ENCODE measurements around the gene CDKL1. TPM values are rescaled to one million over a fixed set of nuclear protein-coding genes. Genes with fewer than 3 reads are reported as not detected.

The CDKL1 gene
- 11.3 TPM for total RNA-seq

DNA sequence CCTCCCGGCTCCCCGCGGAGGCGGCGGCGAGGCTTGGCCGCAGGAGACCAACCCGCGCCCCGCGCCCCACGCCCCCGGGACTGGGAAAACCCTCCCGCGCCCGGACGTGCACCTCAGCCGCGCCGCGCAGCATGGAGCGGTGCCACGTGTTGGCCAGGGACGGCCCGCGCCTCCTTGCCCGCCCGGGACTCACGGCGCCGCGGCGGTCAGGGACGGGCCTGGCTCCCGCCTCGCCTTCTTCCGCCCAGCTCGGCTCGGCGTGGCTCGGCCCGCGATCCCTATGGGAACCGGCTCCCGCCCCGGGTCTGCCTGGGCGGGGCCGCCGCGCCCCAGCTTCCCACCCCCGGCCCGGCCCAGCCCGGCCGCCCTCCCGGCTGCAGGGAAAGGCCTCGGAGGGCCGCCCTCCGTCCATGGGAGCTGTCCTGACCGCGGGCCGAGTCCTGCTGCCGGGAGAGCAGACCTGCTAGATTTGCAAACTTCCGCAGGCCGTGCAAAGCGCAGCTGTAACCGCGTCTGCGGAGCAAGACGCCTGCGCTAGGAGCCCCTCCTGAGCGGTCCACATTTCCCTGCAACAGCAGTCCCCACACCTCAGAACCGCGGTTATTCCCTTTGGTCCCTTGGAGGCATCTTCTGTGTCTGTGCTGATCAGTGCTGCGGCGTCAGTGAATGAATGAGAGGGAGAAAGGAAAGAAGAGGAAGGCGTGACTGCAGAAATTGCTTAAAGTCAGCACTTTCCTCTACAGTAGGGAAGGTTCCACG is at the start of gene CDKL1:
CDKL1 (minus strand) TSS at position 251 of the 759 bp plus-strand sequence. CDS start 1,013 bp downstream, outside the sequence.

DNA sequence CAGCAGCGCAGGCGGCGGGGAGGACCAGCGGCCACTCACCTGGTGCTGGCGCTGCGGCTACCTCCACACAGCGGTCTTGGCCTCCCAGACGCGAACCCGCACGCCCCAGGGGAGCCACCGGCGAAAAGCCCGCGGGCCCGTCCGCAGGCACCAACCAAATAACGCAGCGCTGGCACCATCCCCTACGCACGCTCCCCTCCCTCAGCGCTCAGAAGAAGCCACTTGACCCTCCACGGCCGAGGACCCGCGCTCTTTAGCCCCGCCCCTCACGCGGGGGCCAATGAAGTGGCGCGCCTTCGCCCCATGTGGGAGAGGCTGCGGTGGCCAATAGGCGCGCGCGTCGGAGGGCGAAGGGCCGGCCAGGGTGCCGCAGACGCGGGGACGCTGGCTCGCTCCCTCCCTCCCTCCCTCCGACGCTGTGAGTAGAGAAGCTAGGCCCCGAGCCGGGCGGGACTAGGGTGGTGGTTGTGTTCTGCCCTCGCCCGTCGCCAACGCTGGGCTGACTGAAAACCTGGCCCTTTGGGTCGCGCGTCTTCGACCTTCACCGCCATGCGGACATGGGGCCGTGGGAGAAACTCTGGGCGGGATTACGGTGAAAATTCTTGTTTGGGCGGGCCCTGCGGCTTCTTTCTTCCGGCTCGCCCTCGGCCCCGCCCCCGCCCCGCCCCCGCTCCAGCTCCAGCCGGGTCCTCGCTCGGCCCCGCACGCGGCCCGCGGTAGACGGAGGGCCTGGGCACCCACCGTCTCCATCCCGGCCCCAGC is 84.5 kb downstream of the CDKL1 start, which contains the start of the genes DMAC2L and L2HGDH:
DMAC2L (plus strand) TSS at position 353 of the 762 bp plus-strand sequence. CDS start 9,164 bp downstream, outside the sequence.
L2HGDH (minus strand) TSS at position 258 of the 762 bp plus-strand sequence; CDS start at position 179, 79 bp downstream.

Small RNA genes lying within 50 kb of the gene (small RNA-seq; reads per million reads assigned to genes)
- gene MIR4504: 0.08 reads per million

Other genes with a start within 250 kb of the CDKL1 start
- 73.8 TPM for gene SOS2, start 165.3 kb downstream of the CDKL1 start, total RNA-seq
- 15.7 TPM for gene L2HGDH, start 84.7 kb downstream of the CDKL1 start, total RNA-seq
- gene DMAC2L, start 84.6 kb downstream of the CDKL1 start, total RNA-seq: 10.6 TPM
- gene MAP4K5, start 135.7 kb upstream of the CDKL1 start, total RNA-seq: 73.4 TPM
- 128 TPM for gene ATL1, start 163.3 kb upstream of the CDKL1 start, total RNA-seq

Measured in diencephalon (tissue), 1 donor.